Measurements from ENCODE around the gene CFAP107. TPM values are rescaled to one million over a fixed set of nuclear protein-coding genes. Genes with fewer than 3 reads are reported as not detected.

The CFAP107 gene
- total and polyA plus RNA-seq, 12 donors, result not detected

- Histone ChIP-seq H3K4me3 (no peak overlapping the region), H3K36me3 (replicated peaks in 1 of 2) (no peaks in the 10 kb centered on the region), H3K27ac (no peak overlapping the region), H3K27me3 (peaks cover 6% of the 10 kb centered on the region), H3K4me1 (replicated peaks in 1 of 2) (no peaks in the 10 kb centered on the region), H3K9me3 (replicated peaks in 1 of 3) (no peaks in the 10 kb centered on the region)
- 65 to 88% (median 81%) methylated on average over 4 to 5 of the region's 5 CpGs for WGBS, 4 donors
- intact Hi-C loops (cut with DNase I), result no loop called here
- TF ChIP-seq CTCF (IDR thresholded peaks at IDR 0.05), result no peak
- TF ChIP-seq POLR2A (IDR thresholded peaks at IDR 0.05), result no peak
- DNase-seq, result no peak
These were observed 15.8 kb downstream of the CFAP107 start for GRCh38 chr1:12761781-12762180.

GRCh38 chr1:12762766-12763165, 16.8 kb downstream of the CFAP107 start:
- Histone ChIP-seq H3K36me3 (replicated peaks in 1 of 2) (no peaks in the 10 kb centered on the region), H3K27ac (no peak overlapping the region), H3K9me3 (replicated peaks in 1 of 3) (no peaks in the 10 kb centered on the region), H3K4me3 (no peak overlapping the region), H3K27me3 (peaks cover 6% of the 10 kb centered on the region), H3K4me1 (replicated peaks in 1 of 2) (no peaks in the 10 kb centered on the region)
- intact Hi-C loops (cut with DNase I), result no loop called here
- WGBS, 4 donors, result 66 to 79% (median 73%) methylated on average over 6 to 7 of the region's 7 CpGs
- DNase-seq, result no peak
- TF ChIP-seq POLR2A (IDR thresholded peaks at IDR 0.05), result no peak
- TF ChIP-seq CTCF (IDR thresholded peaks at IDR 0.05), result no peak

- Histone ChIP-seq H3K27ac (no peak overlapping the region), H3K9me3 (replicated peaks in 1 of 3) (no peaks in the 10 kb centered on the region), H3K27me3 (peaks cover 6% of the 10 kb centered on the region), H3K36me3 (replicated peaks in 1 of 2) (no peaks in the 10 kb centered on the region), H3K4me3 (no peak overlapping the region), H3K4me1 (replicated peaks in 1 of 2) (no peaks in the 10 kb centered on the region)
- DNase-seq, result no peak
- intact Hi-C loops (cut with DNase I), result no loop called here
- TF ChIP-seq CTCF (IDR thresholded peaks at IDR 0.05) (no peak), POLR2A (IDR thresholded peaks at IDR 0.05) (no peak)
- 66 to 71% (median 68%) methylated on average over 4 of the region's 4 CpGs for WGBS, 4 donors
These were observed 17.5 kb downstream of the CFAP107 start for GRCh38 chr1:12763479-12763878.

- Histone ChIP-seq H3K4me3 (no peak overlapping the region), H3K4me1 (replicated peaks in 1 of 2) (no peaks in the 10 kb centered on the region), H3K27ac (no peak overlapping the region), H3K27me3 (peaks cover 6% of the 10 kb centered on the region), H3K36me3 (replicated peaks in 1 of 2) (no peaks in the 10 kb centered on the region), H3K9me3 (replicated peaks in 1 of 3) (no peaks in the 10 kb centered on the region)
- no peak for DNase-seq
- intact Hi-C loops (cut with DNase I), result no loop called here
- TF ChIP-seq POLR2A (IDR thresholded peaks at IDR 0.05) (no peak), CTCF (IDR thresholded peaks at IDR 0.05) (no peak)
- 53 to 63% (median 57%) methylated on average over 5 of the region's 5 CpGs for WGBS, 4 donors
These were observed 18.0 kb downstream of the CFAP107 start for GRCh38 chr1:12764016-12764415.

Data from adrenal gland (tissue), 12 donors.